HG02943 (cell line): ENCODE results near the gene AMZ1.
A peak's percentile ranks its signal among the peaks of the same experiment; 100 is the strongest.
"Not testable (repeated sequence)": the region's sequence is repeated elsewhere in the genome, so short reads cannot be mapped to it uniquely, and the experiment has no call there.

ENCODE experiments used
- ATAC-seq: cut with Tn5 transposase; IDR thresholded peaks from one replicate; pipeline ENCODE4 v1.9.1; 2021; ENCODE audit warnings: mild to moderate bottlenecking, low read depth, moderate library complexity; ENCODE audit not compliant: unreplicated experiment

AMZ1 gene

GRCh38 chr7:2666588-2667250 lies 21.3 kb upstream of the AMZ1 start:
- ATAC-seq = no peak

- ATAC-seq = no peak
Measured at GRCh38 chr7:2667843-2668242, 20.2 kb upstream of the AMZ1 start.

GRCh38 chr7:2668401-2668800 lies 19.6 kb upstream of the AMZ1 start:
- ATAC-seq = no peak

GRCh38 chr7:2670171-2670570 lies 17.8 kb upstream of the AMZ1 start:
- ATAC-seq = no peak

- no peak for ATAC-seq
Measured at GRCh38 chr7:2670720-2671391, 17.1 kb upstream of the AMZ1 start.

GRCh38 chr7:2673214-2673613 lies 14.8 kb upstream of the AMZ1 start:
- not testable (repeated sequence) for ATAC-seq

- ATAC-seq = no peak
Measured at GRCh38 chr7:2673934-2674333, 14.1 kb upstream of the AMZ1 start.

GRCh38 chr7:2675256-2675764 lies 12.7 kb upstream of the AMZ1 start:
- ATAC-seq = no peak

- ATAC-seq = not testable (repeated sequence)
Measured at GRCh38 chr7:2676576-2676975, 11.4 kb upstream of the AMZ1 start.

- not testable (repeated sequence) for ATAC-seq
Measured at GRCh38 chr7:2678454-2678853, 9.5 kb upstream of the AMZ1 start.

GRCh38 chr7:2679135-2680127 lies 8.6 kb upstream of the AMZ1 start:
- not testable (repeated sequence) for ATAC-seq

GRCh38 chr7:2680256-2680655 lies 7.7 kb upstream of the AMZ1 start:
- no peak for ATAC-seq

GRCh38 chr7:2680792-2681490 lies 7.1 kb upstream of the AMZ1 start:
- ATAC-seq = no peak

- ATAC-seq = no peak
Measured at GRCh38 chr7:2681929-2682799, 5.8 kb upstream of the AMZ1 start.

- ATAC-seq = no peak
Measured at GRCh38 chr7:2684501-2684900, 3.5 kb upstream of the AMZ1 start.

- ATAC-seq = no peak
Measured at GRCh38 chr7:2686101-2686500, 1.9 kb upstream of the AMZ1 start.

GRCh38 chr7:2687338-2687869 lies 598 bp upstream of the AMZ1 start:
- no peak for ATAC-seq

- peak; percentile 70 for ATAC-seq
Measured at GRCh38 chr7:2688409-2689342, 674 bp downstream of the AMZ1 start.
